Stimulated activated CD4-positive, alpha-beta T cell treated with anti-CD3 and anti-CD28 coated beads, Interleukin-15, amount 100 ng/mL, for 48 hours (primary cell): ENCODE data around the gene PHF20.
"Not testable (repeated sequence)": the region's sequence is repeated elsewhere in the genome, so short reads cannot be mapped to it uniquely, and the experiment has no call there.

Experiments
- DNase-seq, 2 donors: peaks; one replicate each; pipeline ENCODE4 v3.0.0-alpha.2; 2020; ENCODE audit warnings: low read depth in 2 of 2

The PHF20 gene

DNA sequence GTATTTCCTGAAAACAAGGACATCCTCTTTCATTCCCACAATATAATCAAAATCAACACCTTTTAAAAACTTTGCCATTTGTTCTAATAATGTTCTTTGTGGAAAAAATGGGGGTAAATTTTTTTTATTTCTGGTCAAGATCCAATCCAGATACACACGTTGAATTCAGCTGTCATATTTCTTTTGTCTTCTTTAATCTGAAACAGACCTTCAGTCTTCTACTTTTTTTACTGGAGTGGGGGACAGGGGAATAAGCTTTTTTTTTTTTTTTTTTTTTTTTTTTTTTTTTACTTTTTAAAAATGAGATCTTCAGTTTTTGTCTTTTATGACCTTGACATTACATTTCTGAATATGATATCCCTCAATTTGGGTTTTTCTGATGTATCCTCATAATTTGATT, 113.4 kb downstream of the PHF20 start:
- no peak for DNase-seq

DNA sequence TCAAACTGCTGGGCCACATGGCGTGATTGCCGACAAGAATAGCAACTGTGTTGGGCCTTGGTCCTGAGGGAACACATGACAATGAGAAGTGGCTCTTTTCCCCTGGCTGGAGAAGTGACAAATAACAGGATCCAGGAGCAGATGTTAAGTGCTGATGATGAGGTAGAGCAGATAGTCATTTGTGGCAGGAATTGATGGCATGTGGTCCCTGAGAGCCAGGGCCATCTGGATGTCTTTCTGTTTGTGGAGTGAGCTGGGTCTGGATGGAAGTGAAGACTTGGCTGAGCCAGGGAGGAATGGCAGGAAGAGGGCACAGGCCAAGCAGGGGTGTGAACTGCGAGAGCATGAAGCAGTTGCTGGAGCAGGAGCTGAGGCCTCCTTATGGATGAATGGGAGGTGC, 114.7 kb downstream of the PHF20 start:
- DNase-seq, result no peak

DNA sequence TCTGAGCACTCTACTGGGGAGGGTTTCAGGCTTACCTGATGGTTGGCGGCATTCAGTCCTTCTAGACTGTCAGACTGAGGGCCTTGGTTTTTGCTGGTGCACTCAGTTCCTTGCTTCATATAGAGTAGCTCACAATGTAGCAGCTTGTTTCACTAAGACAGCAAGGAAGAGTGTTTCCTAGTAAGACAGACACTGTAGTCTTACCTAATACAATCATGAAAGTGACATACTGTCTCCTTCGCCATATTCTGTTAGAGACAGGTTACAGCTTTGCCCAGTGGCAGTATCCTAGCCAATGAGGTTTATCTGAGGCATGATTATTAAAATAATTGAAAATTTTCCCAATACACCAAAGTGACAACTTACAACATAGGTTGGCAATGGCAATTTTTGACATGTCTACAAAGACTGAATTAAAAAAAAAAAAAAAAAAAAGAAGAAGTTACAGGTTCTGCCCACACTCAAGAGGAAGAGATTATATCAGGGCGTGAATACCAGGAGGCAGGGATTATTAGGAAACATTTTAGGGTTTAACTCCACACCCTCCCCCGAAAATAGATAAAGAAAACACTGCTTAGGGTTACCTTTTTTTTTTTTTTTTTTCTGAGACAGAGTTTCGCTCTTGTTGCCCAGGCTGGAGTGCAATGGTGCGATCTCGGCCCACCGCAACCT, 115.7 kb downstream of the PHF20 start:
- no peak for DNase-seq

DNA sequence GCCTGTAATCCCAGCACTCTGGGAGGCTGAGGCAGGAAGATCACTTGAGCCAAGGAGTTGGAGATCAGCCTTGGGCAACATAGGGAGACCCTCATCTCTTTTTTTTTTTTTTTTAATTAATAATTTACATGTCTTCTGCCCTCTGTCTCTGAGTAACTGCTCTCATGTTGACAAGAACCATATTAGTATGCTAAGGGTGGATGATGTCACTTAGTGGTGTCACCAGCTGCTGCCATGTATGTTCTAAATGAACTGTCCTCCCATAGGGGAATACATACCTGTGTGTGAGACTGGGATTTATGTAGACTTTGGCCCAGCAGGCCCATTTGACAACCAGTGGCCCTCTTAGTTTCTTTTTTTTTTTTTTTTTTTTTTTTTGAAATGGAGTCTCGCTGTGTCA, 116.8 kb downstream of the PHF20 start:
- DNase-seq, result no peak

DNA sequence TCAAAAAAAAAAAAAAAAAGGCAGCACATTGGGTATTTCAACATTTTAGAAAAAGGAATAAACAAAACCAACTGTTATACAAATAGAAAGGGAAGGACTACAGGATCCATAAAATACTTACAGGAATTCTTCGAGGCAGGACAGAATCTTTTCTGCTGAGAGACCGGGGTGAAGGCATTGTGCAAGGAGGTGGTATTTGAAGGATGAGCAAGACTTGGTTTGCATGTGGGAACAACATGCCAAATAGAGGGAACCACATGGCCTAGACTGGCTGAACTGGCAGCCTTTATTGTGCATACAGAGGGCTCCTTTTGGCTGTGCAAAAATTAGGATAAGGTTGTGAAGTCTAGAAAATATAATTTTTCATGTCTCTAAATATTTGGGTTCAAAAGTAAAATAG, 119.6 kb downstream of the PHF20 start:
- DNase-seq, result no peak

DNA sequence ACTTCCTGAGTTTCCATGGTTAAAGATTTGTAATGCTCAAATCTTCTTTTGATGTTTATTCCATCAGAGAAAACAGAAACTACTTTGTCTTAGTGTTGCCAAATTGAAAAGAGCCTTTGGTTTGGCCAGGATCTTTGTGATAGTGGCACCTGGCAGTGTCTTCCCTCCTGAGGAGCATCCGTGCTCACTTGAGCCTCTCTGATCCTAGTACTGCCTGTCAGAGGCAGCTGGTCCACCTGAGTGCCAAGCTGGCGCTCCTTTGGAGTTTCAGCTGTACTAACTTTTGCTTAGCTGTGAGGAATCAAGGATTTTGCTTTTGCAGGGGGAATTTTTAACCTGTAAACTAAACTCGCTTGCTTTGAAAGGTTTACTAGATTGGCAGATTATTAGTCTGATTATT, 121.1 kb downstream of the PHF20 start:
- no peak for DNase-seq

DNA sequence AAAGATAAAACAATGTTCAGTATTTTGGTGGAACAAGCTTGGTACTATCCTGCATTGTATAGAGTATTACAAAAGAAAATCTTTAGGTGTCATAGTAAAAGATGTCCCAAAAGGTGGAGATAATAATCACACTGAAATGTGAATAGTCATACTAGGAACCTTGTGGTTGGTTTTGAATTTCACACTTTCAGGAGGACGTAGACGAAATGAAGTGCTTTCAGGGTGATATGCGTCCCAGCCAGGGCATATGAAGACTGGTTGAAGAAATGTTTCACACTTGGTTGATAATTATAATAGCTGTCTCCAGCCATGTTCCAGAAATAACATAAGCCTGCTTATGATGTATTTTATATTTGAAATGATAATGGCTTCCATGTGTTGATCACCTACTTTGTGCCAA, 122.1 kb downstream of the PHF20 start:
- DNase-seq, result peak in 1 of 2 donors; percentile 4

DNA sequence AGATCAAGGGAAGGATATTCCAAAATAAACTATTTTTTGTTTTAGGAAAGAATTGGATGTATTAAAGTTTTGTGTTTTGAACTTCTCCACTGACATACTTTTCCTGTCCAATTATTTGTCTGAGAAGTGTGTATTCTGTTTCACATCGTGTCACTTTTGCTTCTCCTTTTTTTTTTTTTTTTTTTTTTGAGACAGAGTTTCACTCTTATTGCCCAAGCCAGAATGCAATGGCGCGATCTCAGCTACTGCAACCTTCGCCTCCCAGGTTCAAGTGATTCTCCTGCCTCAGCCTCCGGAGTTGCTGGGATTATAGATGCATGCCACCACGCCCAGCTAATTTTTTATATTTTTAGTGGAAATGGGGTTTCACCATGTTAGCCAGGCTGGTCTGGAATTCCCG, 123.7 kb downstream of the PHF20 start:
- not testable (repeated sequence) for DNase-seq

DNA sequence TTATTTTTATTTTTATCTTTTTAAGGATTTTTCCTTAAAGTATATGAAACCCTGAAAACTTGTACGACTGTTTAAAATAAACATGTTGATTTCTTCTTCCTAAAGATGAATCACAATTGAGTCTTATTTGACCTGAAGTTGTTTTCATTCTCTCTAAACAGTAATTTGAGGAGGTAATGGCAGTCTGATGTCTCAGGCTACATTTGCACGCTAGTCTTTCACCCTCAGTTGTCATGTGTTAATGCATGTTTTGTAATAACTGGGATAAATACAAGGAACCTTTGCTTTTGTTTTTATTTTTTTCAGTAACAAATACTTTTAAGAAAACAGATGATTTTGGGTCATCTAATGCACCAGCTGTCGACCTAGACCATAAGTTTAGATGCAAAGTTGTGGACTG, 127.2 kb downstream of the PHF20 start:
- no peak for DNase-seq

DNA sequence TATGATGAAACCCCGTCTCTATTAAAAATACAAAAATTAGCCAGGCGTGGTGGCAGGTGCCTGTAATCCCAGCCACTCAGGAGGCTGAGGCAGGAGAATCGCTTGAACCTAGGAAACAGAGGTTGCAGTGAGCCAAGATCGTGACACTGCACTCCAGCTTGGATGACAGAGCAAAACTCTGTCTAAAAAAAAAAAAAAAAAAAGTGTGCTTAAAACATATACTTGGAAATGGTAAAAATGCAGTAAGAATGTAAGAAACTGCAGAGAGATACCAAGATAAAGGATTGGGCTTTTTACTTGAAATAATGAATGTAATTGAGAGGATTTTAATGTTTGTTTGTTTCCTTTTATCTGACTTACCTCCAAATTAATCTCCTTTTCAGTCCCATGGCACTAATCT, 129.4 kb downstream of the PHF20 start:
- DNase-seq, result not testable (repeated sequence)

DNA sequence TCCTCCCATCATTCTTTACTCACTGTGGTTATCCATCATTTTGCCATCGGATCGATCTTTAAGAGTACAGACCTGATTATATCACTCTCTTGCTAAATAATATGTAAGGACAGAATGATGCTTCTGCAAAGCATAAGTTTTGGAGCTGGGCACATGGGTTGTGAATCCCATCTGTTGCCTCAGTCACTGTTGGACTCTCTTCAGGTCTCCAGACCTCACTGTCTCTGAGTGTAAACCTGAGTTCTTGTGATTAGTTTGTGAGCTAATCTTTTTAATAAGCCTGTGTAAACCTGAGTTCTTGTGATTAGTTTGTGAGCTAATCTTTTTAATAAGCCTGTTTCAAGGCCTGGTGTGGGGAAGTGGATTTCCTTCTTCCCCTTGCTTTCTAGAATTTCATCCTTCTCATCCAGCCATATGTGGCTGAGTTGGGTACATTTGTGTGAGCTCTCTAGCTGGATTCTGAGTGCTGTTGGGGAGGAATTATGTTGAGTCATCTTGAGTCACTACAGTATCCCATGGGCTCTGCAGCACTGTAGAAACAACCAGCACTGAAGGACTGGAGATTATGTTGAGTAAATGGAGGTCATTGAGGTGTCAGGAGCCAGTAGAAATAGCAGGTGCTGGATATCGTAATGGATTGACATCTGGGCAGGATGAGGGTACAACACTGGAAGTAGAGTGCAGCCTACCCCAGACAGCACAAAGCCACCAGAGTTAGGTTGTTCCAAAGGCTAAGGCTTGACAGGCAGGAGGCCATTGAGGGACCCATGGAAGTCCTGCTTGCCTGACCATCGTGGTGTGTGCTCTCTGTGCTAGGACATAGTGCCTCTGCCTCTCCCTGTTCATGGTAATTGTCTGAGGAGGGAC, 130.1 kb downstream of the PHF20 start:
- DNase-seq, result no peak

DNA sequence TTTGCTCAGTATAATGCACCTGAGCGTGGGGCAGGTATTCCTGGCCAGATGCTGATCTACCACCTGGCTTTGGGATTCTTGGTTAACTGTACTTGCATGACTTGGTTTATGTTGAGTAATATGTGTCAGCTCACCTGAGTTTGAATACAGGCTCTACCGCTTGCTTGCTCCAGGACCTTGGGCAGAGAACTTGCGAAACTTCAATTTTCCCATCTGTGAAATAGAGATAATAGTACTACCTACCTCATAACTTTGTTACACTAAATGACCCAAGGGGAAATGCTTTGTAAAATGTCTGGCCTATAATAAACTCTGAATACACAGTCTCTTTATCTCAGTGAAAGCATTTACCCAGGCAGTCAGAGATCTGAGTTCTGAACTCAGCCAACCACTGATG, 130.7 kb downstream of the PHF20 start:
- no peak for DNase-seq

DNA sequence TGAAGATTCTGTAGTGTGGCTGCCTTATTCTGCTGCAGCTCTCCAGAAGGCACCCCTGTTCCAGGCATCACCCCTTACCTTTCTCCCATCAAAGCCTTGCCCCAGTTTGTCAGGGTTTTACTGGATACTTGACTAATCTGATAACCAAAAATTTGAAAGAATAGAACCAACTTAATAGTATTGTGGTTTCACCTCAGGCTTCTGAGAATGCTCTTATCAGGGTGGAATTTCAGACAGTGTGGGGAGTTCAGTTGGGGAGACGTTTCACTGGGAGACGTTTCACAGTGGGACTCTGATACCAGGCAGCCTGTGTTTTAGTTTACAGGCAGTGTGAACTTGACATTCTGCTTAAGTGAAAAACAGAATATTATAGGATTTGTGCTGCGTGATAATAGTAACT, 132.0 kb downstream of the PHF20 start:
- no peak for DNase-seq

DNA sequence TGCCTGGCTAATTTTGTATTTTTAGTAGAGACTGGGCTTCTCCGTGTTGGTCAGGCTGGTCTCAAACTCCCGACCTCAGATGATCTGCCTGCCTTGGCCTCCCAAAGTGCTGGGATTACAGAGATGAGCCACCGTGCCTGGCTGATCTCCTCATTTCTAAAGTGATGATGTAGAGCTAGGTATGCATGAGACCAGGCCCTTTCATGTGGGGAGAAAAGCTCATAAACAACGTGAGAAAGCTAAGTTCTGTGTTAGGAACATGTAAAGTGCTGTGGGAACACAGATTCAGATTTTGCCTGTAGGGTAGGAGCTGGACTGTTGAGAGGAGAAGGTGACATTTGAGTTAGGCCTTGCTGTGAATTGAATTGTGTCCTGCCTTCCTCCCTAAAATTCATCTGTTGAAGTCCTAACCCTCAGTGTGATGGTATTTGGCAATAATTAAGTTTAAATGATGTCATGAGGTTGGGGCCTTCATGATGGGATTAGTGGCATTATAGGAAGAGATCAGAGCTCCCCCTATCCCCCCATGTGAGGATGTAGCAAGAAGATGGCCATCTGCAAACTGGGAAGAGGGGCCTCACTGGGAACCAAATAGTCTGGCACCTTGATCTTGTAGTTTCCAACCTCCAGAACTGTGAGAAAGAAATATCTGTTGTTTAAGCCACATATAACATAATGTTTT, 133.3 kb downstream of the PHF20 start:
- no peak for DNase-seq

DNA sequence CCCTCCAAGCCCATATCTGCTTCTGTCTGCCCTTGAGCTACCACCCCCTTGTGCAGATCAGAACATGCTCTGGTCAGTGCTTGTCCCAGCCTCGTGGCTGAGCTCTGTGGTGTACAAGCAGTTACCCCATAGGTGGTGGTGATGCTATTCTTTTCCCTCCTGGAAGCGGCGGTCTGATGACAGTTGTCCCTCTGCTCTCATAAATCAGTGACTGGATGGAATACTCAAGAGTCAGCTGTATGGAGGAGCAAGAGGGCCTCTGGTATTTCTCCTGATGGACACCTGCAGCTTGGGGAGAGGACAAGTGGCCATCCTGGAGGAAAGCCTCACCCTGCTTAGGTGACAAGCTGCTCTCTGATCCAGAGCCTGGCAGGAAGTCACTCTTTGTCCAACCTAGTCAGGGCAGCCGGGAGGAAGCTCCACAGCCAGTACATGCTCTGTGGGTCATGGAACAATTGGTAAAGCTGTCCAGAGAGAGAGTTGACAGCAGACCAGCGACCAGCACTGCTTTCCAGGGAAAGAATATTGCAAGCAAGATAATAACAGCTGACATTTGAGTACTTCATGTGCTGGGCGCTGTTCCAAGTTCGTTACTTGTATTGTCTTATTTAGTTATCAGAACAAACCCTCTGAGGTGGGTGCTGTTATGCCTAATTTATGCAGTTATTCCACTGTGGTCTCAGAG, 135.3 kb downstream of the PHF20 start:
- DNase-seq, result no peak

DNA sequence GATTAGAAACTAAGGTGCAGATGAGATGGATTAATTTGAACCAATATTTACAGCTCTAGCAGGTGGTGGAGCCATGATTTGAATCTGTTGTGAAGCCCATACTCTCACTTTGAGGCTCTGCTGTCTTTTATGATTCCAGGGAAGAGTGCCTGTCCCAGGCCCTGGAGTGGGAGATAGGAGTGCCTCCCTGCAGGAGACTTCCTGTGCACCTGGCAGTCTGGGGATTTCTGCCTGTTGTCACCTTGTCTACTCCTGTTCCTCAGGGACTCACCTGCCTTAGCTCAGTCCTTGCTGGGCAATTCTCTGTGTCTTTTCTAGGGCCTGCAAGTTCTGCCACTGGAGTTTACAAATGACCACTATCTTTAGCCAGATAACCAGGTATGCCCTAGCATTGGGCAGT, 136.2 kb downstream of the PHF20 start:
- DNase-seq, result no peak

DNA sequence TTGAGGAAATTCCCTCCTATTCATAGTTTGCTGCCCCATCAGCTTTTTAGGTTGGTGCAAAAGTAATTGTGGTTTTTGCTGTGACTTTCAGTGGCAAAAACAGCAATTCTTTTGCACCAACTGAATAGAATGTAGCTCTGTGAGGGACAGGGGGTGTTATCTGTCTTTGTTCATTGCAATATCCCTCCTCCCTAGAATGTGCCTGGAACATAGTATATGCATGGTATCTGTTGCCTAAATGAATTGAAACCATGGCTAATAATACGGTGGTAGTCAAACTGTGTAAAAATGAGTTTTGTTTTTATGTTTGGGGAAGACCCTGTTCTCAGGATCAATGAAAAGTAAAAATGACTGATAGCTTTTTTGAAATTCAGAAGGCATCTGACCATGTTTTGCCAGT, 137.4 kb downstream of the PHF20 start:
- DNase-seq, result no peak

DNA sequence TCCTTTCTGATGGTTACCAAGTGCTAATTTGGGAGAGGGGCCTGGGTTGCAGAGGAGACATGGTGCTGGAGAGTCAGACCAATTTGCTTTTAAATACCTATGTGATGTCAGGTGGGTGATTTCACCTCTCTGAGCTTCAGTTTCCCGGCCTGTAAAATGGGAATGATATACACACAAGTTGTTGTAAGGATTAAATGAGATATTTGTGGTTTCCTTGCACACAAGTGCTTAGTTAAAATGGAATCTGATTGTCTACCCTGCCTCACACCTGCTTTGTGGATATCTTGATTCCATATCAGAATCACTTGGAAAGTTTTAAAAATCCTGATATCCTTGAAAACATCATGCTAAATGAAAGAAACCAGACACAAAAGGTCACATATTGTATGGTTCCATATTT, 138.0 kb downstream of the PHF20 start:
- DNase-seq, result no peak

DNA sequence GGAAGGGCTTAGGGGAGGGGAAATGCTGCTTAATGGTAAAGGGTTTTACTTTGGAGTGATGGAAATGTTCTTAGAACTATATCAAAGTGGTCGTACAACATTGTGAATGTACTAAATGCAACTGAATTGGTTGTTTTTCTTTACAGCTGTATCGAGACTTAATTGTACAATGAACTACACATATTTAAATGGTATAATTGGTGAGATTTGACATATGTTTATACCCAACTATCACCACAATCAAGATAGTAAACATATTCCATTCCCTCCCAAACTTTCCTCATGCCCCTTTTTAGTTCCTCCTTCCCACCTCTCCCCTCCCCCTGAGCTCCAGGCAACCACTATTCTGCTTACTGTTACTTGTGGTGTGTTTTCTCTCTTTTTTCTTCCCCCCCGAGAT, 138.4 kb downstream of the PHF20 start:
- no peak for DNase-seq

DNA sequence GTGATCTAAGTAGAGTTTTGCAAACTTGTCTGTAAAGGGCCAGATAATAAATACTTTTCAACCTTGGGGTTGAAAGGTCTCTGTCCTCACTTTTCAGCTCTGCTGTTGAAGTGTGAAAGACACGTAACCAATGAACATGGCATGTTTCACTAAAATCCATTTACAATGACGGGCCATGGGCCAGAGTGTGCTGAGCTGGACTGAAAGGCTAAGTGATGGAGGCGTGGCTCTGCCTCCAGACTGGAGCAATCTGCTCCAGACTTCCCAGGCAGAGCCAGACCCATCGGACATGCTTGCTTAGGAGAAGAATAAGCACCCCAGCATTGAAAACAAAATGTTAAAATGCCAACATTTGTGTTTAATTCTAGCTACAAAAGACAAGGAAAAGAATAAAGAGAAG, 141.1 kb downstream of the PHF20 start:
- no peak for DNase-seq

DNA sequence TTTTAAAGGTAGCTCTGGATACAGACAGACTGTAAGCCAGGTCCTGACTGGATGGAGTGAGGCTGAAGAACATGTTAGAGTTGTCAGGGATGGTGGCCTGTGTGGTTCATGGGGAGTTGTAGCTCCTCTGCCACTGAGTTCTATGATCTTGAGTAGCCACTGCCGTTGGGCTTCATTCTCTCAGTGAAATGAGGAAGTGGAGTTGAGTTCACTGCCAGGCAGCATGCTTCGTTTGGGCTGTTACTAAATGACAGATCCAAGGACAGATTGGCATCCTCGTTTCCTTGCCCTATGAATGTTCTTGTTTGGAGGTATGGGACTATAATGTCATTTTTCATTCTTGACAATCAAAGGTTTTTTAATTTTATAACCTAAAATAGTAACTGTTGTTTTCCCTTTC, 145.3 kb downstream of the PHF20 start:
- DNase-seq, result no peak

DNA sequence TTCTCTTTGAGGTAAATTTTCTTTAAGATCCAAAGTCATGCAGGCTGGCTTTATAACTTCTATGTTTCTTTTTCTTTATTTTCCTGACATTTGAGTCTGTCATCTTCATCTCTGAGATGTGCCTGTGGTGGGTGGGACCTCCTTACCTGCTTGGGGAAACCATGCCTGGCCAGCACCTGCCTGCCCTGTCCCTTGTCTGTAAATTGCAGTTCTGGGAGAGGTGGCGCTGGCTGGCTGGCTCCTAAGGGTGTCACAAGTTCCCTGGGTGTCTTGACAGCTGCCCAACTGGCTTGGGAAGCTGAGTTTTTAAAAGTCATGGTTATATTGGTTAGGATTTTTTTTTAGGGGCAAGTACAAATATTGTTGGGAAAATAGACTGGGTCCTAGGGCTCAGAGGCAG, 146.2 kb downstream of the PHF20 start:
- DNase-seq, result no peak
